H1 (cell line): Measurements from ENCODE around the gene GATB. TPM values are rescaled to one million over a fixed set of nuclear protein-coding genes. Genes with fewer than 3 reads are reported as not detected.

Experiments used
- ASH2L ChIP-seq: fragments of 200-600, 300-600 bp; sonication (generic); IDR thresholded peaks from one replicate; pipeline ENCODE4 v1.7.1; 2017; ENCODE audit warnings: low read length
- CBX8 ChIP-seq: fragments of 300-800, 300-1000 bp; sonication (generic); IDR thresholded peaks from 2 replicates; pipeline ENCODE4 v1.7.1; 2016; ENCODE audit warnings: low read depth, low read length, borderline replicate concordance
- CHD7 ChIP-seq: fragments of 300-600 bp; sonication (generic); IDR thresholded peaks from 2 replicates; pipeline ENCODE4 v1.7.1; 2012; ENCODE audit warnings: low read length, moderate library complexity, mild to moderate bottlenecking, inconsistent platforms; ENCODE audit not compliant: insufficient replicate concordance
- EP300 ChIP-seq, 2 experiments: IDR thresholded peaks; 1 replicate in 1 of 2; 2 replicates in 1 of 2; pipeline ENCODE4 v1.6.1; 2011 to 2012; ENCODE audit warnings: low read depth in 2 of 2, low read length in 2 of 2, mild to moderate bottlenecking in 2 of 2, borderline replicate concordance in 1 of 2, inconsistent platforms in 1 of 2, moderate library complexity in 1 of 2
- GABPA ChIP-seq: IDR thresholded peaks from 2 replicates; pipeline ENCODE4 v1.6.1; 2011; ENCODE audit warnings: mild to moderate bottlenecking, low read length, moderate library complexity, borderline replicate concordance; ENCODE audit not compliant: insufficient read depth
- HDAC6 ChIP-seq: IDR thresholded peaks from one replicate; pipeline ENCODE4 v1.7.1; 2012; ENCODE audit warnings: low read depth, mild to moderate bottlenecking, inconsistent platforms, low read length, moderate library complexity
- MAX ChIP-seq: IDR thresholded peaks from 2 replicates; pipeline ENCODE4 v1.6.1; 2012; ENCODE audit warnings: inconsistent platforms
- TAF7 ChIP-seq: optimal IDR thresholded peaks from 2 replicates; pipeline ENCODE3; 2011; ENCODE audit warnings: low read depth, mild to moderate bottlenecking, inconsistent platforms, low read length, moderate library complexity, borderline replicate concordance
- TCF12 ChIP-seq: IDR thresholded peaks from 2 replicates; pipeline ENCODE4 v1.6.1; 2011; ENCODE audit warnings: low read depth, mild to moderate bottlenecking, low read length
- ZNF274 ChIP-seq: IDR thresholded peaks from 2 replicates; pipeline ENCODE4 v1.7.0; 2012; ENCODE audit warnings: low read length, borderline replicate concordance; ENCODE audit errors: extremely low read depth
- polyA plus RNA-seq, 7 experiments: library from polyadenylated mRNA; depleted of rRNA in 3 of 7; stranded (reverse) in 5 of 7; unstranded in 2 of 7; fragments of >200 nt in 5 of 7; fragments of 200-250 nt in 2 of 7; gene quantifications; 1 replicate in 5 of 7; 2 replicates in 1 of 7; 4 replicates in 1 of 7; pipeline versions ENCODE4 v1.2.1 to v1.2.3, GENCODE V29; 2011 to 2013; ENCODE audit warnings: missing spikeins in 2 of 7, mixed read lengths in 2 of 7
- total RNA-seq: library from RNA; stranded (reverse); fragmentation: NEBNext Ultra II Directional; extraction: Animal tissue kit (Norgen Biotek cat#: 25700); gene quantifications from 2 replicates; pipeline ENCODE4 v1.2.1, GENCODE V29; 2021

GATB gene
- total and polyA plus RNA-seq, 2 of the 8 experiments (the other 6 are each of a cell fraction or from before 2014, with no cell fraction given) = 15.3 to 18.0 TPM

- no peak for TF ChIP-seq CHD7
- no peak for TF ChIP-seq CBX8
- TF ChIP-seq EP300 (IDR thresholded peaks at IDR 0.05; ENCODE audit: borderline replicate concordance in 1 of 2, low read depth in 2 of 2, low read length in 2 of 2) = no peak
- TF ChIP-seq ZNF274 = no peak
- TF ChIP-seq ASH2L = no peak
- TF ChIP-seq MAX = no peak
- TF ChIP-seq GABPA = no peak
- no peak for TF ChIP-seq TAF7
- no peak for TF ChIP-seq TCF12
- no peak for TF ChIP-seq HDAC6
These were observed 15.2 kb downstream of the GATB start (continued) for GRCh38 chr4:151745481-151746231.
